Measurements from ENCODE around the gene SPR.

The SPR gene

DNA sequence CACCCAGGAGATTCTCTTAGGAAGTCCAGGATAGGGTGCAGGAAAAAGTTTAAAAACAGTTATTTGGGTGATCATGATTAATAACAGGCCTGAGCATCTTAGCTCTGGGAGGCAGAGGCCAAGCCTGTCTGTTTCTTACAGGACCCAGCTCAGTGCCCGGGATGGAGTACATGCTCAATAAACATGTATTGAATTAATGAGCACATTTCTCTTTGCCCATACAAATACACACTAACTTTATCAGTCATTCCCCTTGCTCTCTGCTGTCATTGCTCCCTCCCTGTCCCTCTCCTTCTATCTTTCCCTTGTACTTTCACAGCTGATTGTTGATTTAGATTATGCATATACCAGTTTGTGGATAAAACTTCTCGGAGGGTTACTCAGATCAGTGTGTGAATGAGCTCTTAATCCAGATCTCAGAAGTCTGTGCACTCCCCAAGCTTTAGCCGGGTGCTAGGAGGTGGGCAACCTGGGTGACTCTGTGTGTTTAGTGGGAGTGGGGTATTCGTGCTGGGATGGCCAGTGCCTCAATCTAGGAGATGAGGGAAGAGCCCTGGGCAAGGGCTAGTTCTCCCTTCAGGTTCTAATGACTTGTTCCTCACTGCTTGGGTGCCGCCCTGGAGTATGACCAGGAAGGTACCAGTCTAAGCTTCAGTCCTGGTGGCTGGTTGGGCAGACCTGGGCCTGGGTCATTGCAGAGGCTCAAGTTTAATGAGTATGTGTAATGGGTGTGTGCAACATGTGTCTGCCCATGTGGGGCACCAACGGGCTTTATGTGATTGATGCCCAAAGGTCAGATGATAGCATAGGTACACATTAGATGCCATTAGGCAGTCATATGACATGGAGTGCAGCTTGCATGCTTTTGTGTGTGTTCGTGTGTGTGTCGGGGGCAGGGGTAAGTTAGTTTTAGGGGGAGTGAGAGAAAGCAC is 40.7 kb downstream of the SPR start:
- DNase-seq = no peak
- ATAC-seq = no peak
- peaks cover 5% of the 10 kb centered on the region for H3K4me1 Mint-ChIP-seq
- peaks cover 20% of the 10 kb centered on the region for H3K27me3 Mint-ChIP-seq
- no peak overlapping the region for H3K27ac Mint-ChIP-seq
- no peaks in the 10 kb centered on the region for H3K36me3 Mint-ChIP-seq (ENCODE audit: low read depth)
- no peak overlapping the region for H3K4me3 Mint-ChIP-seq
- H3K9me3 Mint-ChIP-seq = no peaks in the 10 kb centered on the region

DNA sequence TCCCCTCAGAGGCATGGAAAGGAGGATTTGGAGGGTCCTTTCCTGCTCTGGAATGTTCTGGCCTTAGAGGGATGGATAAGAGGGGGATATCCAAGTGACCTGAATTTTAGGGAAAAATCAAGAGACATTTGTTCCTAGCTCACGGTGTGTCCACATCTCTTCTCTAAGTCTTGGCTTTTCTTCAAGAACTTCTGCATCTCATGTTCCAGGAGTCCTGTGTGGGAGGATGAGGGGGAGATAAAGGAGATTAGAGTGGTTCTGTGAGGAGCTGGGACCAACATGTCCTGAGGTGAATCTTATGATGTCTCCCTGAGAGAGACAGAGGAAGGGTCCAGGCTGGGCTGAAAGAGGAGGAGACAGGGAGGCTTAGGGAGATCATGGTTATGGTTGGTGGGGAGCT is 41.8 kb downstream of the SPR start:
- H3K4me3 Mint-ChIP-seq = no peak overlapping the region
- H3K9me3 Mint-ChIP-seq = no peaks in the 10 kb centered on the region
- DNase-seq = no peak
- peaks cover under 1% of the 10 kb centered on the region for H3K4me1 Mint-ChIP-seq
- H3K27me3 Mint-ChIP-seq = peaks cover 9% of the 10 kb centered on the region
- ATAC-seq = no peak
- H3K27ac Mint-ChIP-seq = no peak overlapping the region
- H3K36me3 Mint-ChIP-seq (ENCODE audit: low read depth) = no peaks in the 10 kb centered on the region

DNA sequence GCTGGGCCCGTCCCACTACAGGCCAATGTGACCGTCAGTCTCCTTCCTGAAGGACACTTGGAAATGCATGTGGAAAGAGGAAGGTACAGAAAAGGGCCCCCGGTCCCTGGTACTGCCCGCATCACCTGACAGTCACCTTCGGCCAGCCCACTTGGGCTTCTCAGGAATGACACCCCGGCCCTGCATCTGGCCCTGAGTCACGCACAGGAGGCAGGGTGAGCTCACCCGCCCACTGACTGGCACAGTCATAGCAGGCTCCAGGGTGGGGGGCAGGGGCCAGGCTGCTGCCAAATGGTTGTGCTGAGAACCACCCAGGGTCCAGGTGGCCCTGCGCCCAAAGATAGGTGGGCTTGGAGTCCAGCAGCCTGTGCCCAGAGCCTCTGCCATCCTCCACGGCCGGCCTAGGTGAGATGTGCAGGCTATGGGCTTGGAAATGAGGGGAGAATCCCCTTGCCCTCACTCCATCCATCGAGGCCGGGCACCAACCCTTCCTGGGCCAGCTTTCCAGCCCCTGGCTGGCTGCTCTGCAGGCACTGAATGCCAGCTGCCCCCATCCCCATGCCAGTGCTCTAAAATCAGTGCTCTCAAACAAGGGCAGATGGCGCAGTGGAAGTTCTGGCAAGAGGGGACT is 44.2 kb downstream of the SPR start:
- ATAC-seq (peak; percentile 77), DNase-seq (no peak)
- Mint-ChIP-seq H3K9me3 (no peaks in the 10 kb centered on the region), H3K4me1 (no peaks in the 10 kb centered on the region), H3K27me3 (peaks cover 12% of the 10 kb centered on the region), H3K27ac (no peak overlapping the region), H3K36me3 (ENCODE audit: low read depth) (no peaks in the 10 kb centered on the region), H3K4me3 (no peak overlapping the region)

DNA sequence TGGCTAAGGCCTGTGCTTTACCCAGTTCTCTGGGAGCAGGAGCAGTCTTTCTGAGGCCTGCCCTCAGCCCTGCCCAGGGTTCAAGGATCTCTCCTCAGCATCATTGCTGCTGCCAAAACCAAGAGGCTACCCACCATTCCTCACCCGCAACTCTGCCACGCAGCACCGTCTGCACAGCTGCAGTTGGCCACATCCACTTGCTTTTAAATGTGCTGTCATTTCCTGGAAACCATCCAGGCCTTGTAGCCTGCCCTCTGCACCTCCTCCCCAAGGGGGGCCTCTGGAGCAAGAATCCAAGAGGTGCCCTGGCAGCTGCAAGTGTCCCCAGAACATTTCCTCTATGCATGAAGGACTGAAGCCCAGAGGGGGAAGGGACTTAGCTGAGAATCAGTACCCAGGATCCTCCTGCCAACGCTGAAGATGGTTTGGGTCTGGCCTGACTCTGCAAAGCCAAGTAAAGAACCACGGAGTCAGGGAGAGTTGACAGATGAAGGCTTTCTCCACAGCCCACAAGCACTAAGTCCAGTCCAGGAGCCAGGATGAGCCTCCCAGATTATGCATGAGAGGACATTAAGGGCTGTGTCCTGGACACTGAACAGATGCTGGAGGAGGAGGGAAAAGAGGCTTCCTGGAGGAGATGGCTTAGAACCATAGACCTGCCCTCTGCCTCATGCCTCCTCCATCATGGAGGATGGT is 45.0 kb downstream of the SPR start:
- no peaks in the 10 kb centered on the region for H3K4me1 Mint-ChIP-seq
- no peak for ATAC-seq
- no peak overlapping the region for H3K27ac Mint-ChIP-seq
- no peaks in the 10 kb centered on the region for H3K36me3 Mint-ChIP-seq (ENCODE audit: low read depth)
- DNase-seq = no peak
- H3K4me3 Mint-ChIP-seq = no peak overlapping the region
- no peaks in the 10 kb centered on the region for H3K9me3 Mint-ChIP-seq
- peaks cover 12% of the 10 kb centered on the region for H3K27me3 Mint-ChIP-seq

DNA sequence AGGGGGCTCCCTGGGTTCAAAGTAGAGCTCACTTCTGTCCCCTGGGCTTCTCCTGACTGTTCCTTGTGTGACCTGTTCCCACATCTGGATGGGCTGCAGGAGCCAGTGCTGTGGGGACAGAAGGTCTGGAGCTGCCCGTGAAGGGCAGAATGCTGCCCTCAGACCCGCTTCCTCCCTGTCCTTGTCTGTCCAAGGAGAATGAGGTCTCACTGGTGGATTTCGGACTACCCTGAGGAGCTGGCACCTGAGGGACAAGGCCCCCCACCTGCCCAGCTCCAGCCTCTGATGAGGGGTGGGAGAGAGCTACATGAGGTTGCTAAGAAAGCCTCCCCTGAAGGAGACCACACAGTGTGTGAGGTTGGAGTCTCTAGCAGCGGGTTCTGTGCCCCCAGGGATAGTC is 45.6 kb downstream of the SPR start:
- Mint-ChIP-seq H3K9me3 (no peaks in the 10 kb centered on the region), H3K4me1 (no peaks in the 10 kb centered on the region), H3K27ac (no peak overlapping the region), H3K4me3 (no peak overlapping the region), H3K27me3 (peaks cover 12% of the 10 kb centered on the region), H3K36me3 (ENCODE audit: low read depth) (no peaks in the 10 kb centered on the region)
- ATAC-seq (no peak), DNase-seq (no peak)

DNA sequence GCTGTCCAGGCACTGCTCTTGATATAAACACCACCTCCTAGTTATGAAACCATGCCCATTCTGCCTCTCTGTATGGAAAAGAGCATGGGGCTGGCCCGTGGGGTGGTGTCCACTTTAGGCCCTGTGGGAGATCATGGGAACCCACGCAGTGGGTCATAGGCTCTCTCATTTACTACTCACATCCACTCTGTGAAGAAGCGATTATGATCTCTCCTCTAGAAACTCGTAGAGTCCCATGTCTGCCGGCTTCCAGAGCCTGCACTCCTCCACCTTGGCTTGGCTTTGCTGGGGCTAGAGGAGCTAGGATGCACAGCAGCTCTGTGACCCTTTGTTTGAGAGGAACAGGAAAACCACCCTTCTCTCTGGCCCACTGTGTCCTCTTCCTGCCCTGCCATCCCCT is 46.0 kb downstream of the SPR start:
- no peaks in the 10 kb centered on the region for H3K9me3 Mint-ChIP-seq
- peaks cover 12% of the 10 kb centered on the region for H3K27me3 Mint-ChIP-seq
- no peaks in the 10 kb centered on the region for H3K4me1 Mint-ChIP-seq
- no peak overlapping the region for H3K4me3 Mint-ChIP-seq
- no peak for ATAC-seq
- no peak overlapping the region for H3K27ac Mint-ChIP-seq
- DNase-seq = no peak
- no peaks in the 10 kb centered on the region for H3K36me3 Mint-ChIP-seq (ENCODE audit: low read depth)

DNA sequence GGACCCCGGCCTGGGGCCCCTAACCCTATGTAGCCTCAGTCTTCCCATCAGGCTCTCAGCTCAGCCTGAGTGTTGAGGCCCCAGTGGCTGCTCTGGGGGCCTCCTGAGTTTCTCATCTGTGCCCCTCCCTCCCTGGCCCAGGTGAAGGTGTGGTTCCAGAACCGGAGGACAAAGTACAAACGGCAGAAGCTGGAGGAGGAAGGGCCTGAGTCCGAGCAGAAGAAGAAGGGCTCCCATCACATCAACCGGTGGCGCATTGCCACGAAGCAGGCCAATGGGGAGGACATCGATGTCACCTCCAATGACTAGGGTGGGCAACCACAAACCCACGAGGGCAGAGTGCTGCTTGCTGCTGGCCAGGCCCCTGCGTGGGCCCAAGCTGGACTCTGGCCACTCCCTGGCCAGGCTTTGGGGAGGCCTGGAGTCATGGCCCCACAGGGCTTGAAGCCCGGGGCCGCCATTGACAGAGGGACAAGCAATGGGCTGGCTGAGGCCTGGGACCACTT is 46.5 kb downstream of the SPR start:
- Mint-ChIP-seq H3K27me3 (peaks cover 12% of the 10 kb centered on the region), H3K27ac (no peak overlapping the region), H3K9me3 (no peaks in the 10 kb centered on the region), H3K36me3 (ENCODE audit: low read depth) (no peaks in the 10 kb centered on the region), H3K4me3 (no peak overlapping the region), H3K4me1 (no peaks in the 10 kb centered on the region)
- ATAC-seq (no peak), DNase-seq (no peak)

DNA sequence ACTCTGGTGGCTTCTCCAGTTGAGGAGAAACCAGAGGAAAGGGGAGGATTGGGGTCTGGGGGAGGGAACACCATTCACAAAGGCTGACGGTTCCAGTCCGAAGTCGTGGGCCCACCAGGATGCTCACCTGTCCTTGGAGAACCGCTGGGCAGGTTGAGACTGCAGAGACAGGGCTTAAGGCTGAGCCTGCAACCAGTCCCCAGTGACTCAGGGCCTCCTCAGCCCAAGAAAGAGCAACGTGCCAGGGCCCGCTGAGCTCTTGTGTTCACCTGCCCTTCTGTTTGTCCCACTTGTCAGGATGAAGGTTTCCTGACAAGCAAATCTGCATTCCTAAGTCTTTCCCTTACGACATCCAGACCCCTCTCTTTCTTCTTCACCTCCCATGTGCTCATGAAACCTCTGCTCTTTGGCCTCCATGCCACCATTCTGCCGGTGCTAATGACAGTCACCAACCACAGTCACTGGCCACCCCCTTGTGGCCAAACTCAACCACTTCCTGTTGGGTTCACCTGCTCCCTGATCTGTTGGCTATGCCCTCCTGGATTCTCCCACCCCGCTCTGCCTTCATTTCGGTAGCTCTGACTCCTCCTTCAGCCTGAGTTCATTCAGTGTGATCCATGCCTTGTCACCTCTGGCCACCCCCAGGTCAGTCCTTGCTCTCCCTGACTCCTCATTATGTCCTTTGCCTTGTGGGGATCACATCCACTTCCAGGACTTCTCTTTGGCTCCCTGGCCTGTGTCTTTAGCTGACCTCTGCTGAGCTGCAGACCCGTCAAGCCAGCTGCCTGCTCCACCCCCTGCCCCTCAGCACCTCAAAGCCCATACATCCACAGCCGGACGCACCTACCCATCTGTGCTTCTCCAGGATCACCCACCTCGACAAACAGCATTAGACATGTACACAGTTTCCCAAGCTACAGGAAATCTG is 47.7 kb downstream of the SPR start:
- DNase-seq = no peak
- Mint-ChIP-seq H3K27me3 (peaks cover 12% of the 10 kb centered on the region), H3K27ac (no peak overlapping the region), H3K4me1 (no peaks in the 10 kb centered on the region), H3K4me3 (no peak overlapping the region), H3K36me3 (ENCODE audit: low read depth) (no peaks in the 10 kb centered on the region), H3K9me3 (no peaks in the 10 kb centered on the region)
- no peak for ATAC-seq

DNA sequence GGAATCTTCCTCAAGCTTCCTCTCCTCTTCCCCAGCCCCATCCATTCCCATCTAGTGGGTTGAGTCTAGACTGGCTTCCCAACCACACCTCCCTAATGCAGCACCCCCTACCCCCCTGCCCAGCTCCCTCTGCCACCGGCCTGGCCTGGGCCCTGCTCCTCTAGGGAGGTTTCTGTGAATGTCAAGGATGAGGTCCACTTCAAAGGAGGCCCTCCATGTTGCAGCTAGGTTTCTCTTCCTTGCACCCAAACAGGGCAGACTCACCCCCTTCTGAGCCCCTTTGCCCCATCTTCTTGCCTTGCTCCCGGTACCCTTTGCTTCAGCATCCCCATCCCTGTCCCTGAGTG is 48.4 kb downstream of the SPR start:
- H3K4me1 Mint-ChIP-seq = no peaks in the 10 kb centered on the region
- H3K36me3 Mint-ChIP-seq (ENCODE audit: low read depth) = no peaks in the 10 kb centered on the region
- ATAC-seq = no peak
- no peaks in the 10 kb centered on the region for H3K9me3 Mint-ChIP-seq
- no peak overlapping the region for H3K27ac Mint-ChIP-seq
- DNase-seq = no peak
- H3K27me3 Mint-ChIP-seq = peaks cover 12% of the 10 kb centered on the region
- no peak overlapping the region for H3K4me3 Mint-ChIP-seq

DNA sequence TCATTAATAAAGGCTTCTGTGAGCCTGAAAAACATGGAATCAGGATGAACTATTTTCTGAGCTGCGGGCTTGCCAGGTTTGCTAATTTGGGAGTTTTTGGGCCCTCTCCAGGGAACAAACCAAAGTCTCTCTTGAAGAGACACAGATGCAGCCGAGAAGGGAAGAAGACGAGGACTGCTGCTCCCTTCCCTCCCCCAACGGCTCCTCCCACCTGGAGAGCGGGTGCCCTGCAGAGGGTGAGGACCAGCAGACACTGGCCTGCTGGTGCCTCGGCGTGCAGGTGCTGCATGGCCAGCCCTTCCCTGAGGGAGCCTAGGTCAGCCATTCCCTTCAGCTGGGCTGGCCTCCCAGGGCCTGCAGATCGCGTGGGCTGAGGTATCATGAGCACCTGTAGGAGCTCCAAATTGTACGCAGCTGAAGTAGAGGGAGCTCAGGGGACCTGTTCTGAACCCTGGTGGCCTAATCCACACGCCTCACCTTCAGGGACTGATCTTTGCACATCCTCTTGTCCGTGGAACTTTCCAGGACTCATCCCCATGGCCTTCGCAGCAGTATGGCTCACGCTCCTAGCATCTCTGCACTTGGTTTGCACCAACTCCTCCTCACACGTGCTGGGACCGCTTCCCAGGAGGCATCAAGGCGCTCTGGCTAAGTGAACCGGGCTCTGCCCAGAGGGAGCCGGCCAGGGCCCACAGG is 49.6 kb downstream of the SPR start:
- Mint-ChIP-seq H3K27me3 (peaks cover 12% of the 10 kb centered on the region), H3K9me3 (no peaks in the 10 kb centered on the region), H3K4me3 (no peak overlapping the region), H3K4me1 (no peaks in the 10 kb centered on the region), H3K36me3 (ENCODE audit: low read depth) (no peaks in the 10 kb centered on the region), H3K27ac (no peak overlapping the region)
- no peak for DNase-seq
- ATAC-seq = no peak

DNA sequence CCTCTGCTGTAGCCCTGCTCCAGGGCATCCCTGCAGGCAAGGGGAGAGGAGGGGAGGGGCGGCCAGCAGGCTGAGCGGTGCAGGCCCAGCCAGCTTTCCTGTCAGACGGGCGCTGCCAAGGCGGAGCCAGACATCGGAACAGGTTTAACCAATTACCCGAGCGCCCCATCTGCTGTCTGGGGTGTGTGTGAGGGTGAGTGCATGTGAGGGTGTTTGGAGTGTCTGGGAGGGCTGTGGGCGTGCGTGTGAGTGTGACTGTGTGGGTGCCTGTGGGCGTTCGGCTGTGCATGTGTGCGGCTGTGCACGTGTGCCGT is 50.1 kb downstream of the SPR start:
- H3K9me3 Mint-ChIP-seq = no peaks in the 10 kb centered on the region
- H3K4me3 Mint-ChIP-seq = no peak overlapping the region
- no peaks in the 10 kb centered on the region for H3K36me3 Mint-ChIP-seq (ENCODE audit: low read depth)
- H3K27me3 Mint-ChIP-seq = peaks cover 12% of the 10 kb centered on the region
- H3K4me1 Mint-ChIP-seq = no peaks in the 10 kb centered on the region
- ATAC-seq (no peak), DNase-seq (no peak)
- no peak overlapping the region for H3K27ac Mint-ChIP-seq

DNA sequence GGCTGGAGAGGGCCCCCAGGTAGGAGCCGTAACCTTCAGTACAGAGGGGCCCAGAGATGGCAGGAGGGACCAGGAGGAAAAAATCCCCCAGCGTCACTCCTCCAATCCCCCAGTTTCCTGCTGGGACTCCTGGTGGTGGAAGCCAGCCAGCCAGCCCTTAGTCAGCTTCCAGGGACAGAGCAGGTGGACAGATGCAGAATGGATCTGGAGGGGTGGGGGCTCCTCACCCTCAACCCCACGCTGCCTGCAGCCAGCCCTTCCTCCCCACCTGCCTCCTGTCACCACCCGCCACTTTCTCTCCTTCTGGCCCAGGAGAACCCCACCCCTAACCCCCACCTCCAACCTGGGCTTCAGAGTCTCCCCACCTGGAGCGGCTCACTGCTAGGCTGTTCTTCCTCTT is 51.2 kb downstream of the SPR start:
- ATAC-seq = no peak
- no peak for DNase-seq
- Mint-ChIP-seq H3K4me3 (no peak overlapping the region), H3K4me1 (no peaks in the 10 kb centered on the region), H3K27ac (no peak overlapping the region), H3K9me3 (no peaks in the 10 kb centered on the region), H3K27me3 (peaks cover 12% of the 10 kb centered on the region), H3K36me3 (ENCODE audit: low read depth) (no peaks in the 10 kb centered on the region)

DNA sequence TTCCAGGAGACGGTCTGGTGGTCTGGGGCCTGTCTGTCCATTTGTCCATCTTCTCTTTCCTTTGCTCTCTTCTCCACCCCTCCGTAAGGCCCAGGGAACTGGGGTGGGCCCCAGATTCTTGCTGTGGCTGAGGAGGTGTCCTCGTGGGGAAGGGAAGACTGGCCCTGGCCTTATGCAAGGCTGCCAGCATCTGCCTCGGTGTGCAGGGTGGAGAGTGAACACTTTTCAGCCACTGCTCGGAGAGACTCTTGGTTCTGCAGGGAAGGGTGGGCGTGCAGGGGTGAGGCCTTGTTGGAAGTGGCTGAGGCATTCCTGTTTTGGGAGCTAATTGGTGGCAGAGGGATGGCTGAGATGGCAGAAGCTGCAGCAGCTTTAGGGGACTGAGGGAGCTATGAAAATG is 53.2 kb downstream of the SPR start:
- H3K9me3 Mint-ChIP-seq = no peaks in the 10 kb centered on the region
- no peaks in the 10 kb centered on the region for H3K4me1 Mint-ChIP-seq
- no peak overlapping the region for H3K27ac Mint-ChIP-seq
- ATAC-seq = no peak
- no peak for DNase-seq
- peaks cover 4% of the 10 kb centered on the region for H3K27me3 Mint-ChIP-seq
- no peak overlapping the region for H3K4me3 Mint-ChIP-seq
- H3K36me3 Mint-ChIP-seq (ENCODE audit: low read depth) = no peaks in the 10 kb centered on the region

DNA sequence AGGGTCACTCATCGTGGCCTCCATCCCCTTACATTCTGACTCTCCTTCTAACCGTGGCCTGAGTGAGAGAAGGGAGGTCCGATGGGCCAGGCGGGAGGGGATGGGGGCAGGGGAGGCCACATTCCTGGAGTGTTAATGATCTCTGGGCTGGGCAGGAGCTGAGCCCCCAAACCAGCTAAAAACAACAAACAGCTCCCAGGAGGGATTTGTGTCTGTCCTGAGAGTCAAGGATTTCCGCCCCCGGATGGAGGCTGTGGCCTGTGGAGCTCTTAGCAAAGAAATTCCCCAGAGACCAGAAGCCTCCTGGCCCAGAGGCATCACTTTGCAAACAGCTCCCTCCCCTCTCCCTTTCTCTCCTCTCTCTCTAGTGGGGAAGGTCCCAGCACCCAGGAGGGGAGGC is 53.6 kb downstream of the SPR start:
- H3K4me3 Mint-ChIP-seq = no peak overlapping the region
- H3K27me3 Mint-ChIP-seq = peaks cover 1% of the 10 kb centered on the region
- H3K9me3 Mint-ChIP-seq = no peaks in the 10 kb centered on the region
- DNase-seq (no peak), ATAC-seq (no peak)
- H3K4me1 Mint-ChIP-seq = no peaks in the 10 kb centered on the region
- H3K36me3 Mint-ChIP-seq (ENCODE audit: low read depth) = no peaks in the 10 kb centered on the region
- H3K27ac Mint-ChIP-seq = no peak overlapping the region

Data from activated naive CD8-positive, alpha-beta T cell treated with anti-CD3 and anti-CD28 coated beads, Interleukin-2, amount 50 U/mL, for 24 hours (primary cell).